ENCODE measurements around the gene DNAJC7.

DNAJC7 gene

DNA sequence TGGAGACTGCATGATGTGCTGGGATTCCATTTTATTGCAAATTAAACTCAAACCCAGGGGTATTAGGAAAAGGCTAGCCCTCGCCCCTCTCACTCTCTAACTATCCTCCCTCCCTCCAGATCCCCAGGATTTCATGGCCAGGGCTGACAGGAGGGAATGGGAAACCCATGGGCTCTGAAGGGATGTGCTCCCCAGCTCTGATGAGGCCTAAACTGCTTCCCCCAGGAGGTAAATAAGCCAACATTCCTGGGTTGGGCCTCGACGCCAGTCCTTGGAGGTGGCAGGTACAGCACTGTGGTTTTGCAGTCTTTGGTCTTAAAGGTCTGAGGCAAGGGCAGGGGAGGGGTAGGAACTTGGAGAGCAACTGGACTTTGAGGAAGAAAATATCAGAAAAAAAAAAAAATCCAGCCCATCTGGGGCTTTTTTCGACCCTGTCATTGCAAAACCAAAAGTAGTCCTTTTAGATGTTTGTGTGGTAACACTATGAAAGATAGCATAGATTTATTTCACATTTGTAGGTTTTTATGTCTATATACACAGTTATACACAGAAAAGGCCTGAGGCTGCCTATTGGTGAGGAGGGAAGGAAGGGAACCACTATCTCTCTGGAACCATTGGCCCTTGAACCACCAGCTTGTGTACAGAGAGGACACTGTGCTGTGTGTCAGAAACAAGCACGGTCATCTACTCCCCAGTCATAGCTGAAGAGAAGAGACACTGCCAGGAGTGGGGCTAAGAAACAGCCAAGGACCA lies 21.2 kb upstream of the DNAJC7 start:
- no peak for TF ChIP-seq EZH2phosphoT487 (IDR thresholded peaks at IDR 0.05; ENCODE audit: borderline replicate concordance, low read length)
- TF ChIP-seq, protein P1, sequence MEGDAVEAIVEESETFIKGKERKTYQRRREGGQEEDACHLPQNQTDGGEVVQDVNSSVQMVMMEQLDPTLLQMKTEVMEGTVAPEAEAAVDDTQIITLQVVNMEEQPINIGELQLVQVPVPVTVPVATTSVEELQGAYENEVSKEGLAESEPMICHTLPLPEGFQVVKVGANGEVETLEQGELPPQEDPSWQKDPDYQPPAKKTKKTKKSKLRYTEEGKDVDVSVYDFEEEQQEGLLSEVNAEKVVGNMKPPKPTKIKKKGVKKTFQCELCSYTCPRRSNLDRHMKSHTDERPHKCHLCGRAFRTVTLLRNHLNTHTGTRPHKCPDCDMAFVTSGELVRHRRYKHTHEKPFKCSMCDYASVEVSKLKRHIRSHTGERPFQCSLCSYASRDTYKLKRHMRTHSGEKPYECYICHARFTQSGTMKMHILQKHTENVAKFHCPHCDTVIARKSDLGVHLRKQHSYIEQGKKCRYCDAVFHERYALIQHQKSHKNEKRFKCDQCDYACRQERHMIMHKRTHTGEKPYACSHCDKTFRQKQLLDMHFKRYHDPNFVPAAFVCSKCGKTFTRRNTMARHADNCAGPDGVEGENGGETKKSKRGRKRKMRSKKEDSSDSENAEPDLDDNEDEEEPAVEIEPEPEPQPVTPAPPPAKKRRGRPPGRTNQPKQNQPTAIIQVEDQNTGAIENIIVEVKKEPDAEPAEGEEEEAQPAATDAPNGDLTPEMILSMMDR (IDR thresholded peaks at IDR 0.05; ENCODE audit: low read depth, low read length, poor library complexity, severe bottlenecking) = no peak
- no peak overlapping the region for H3K4me2 ChIP-seq (ENCODE audit: low read length)
- H3K9me3 ChIP-seq (ENCODE audit: control insufficient read depth, insufficient read depth, low read length) = no peaks in the 10 kb centered on the region
- no peak overlapping the region for H3K27ac ChIP-seq (ENCODE audit: low read depth, low read length)
- H3K79me2 ChIP-seq (ENCODE audit: control insufficient read depth, low read length) = no peaks in the 10 kb centered on the region
- H4K20me1 ChIP-seq (ENCODE audit: control insufficient read depth, insufficient read depth, low read depth, low read length) = no peaks in the 10 kb centered on the region
- H3K4me3 ChIP-seq (ENCODE audit: low read length) = no peak overlapping the region
- H3K27me3 ChIP-seq (ENCODE audit: control insufficient read depth, low read length) = peaks cover 17% of the 10 kb centered on the region
- H3F3A ChIP-seq (ENCODE audit: control insufficient read depth, insufficient read depth) = no peaks in the 10 kb centered on the region
- no peaks in the 10 kb centered on the region for H3K9me2 ChIP-seq (replicated peaks; ENCODE audit: control insufficient read depth, low read length)
- H3K36me3 ChIP-seq (ENCODE audit: control insufficient read depth, low read length) = no peaks in the 10 kb centered on the region
- peaks cover 7% of the 10 kb centered on the region for H3K4me1 ChIP-seq (ENCODE audit: control insufficient read depth, low read length)

DNA sequence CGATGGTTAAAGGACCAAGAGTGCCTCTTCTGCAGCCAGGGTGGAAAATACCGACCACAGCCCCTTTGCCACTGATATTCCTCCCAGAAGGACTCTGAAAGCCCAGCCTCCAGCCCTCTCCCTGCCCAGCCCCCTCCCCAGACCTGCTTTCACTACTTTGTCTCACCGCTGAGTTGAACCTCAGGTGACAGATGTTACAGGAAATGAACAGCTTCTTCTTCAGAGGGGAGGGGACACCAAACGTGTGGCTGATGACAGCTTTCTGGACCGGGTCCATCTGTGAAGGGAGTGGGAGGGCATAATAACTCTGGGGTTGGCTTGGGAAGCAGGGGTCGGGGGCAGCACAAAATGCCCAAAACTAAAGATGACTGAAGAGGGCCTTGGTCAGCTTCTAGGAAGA lies 16.8 kb upstream of the DNAJC7 start:
- H4K20me1 ChIP-seq (ENCODE audit: control insufficient read depth, insufficient read depth, low read depth, low read length) = no peaks in the 10 kb centered on the region
- no peaks in the 10 kb centered on the region for H3K9me3 ChIP-seq (ENCODE audit: control insufficient read depth, insufficient read depth, low read length)
- peaks cover 7% of the 10 kb centered on the region for H3K4me1 ChIP-seq (ENCODE audit: control insufficient read depth, low read length)
- no peaks in the 10 kb centered on the region for H3K9me2 ChIP-seq (replicated peaks; ENCODE audit: control insufficient read depth, low read length)
- H3K4me2 ChIP-seq (ENCODE audit: low read length) = no peak overlapping the region
- no peaks in the 10 kb centered on the region for H3F3A ChIP-seq (ENCODE audit: control insufficient read depth, insufficient read depth)
- TF ChIP-seq EZH2phosphoT487 (IDR thresholded peaks at IDR 0.05; ENCODE audit: borderline replicate concordance, low read length) = no peak
- TF ChIP-seq, protein P1 (IDR thresholded peaks at IDR 0.05; ENCODE audit: low read depth, low read length, poor library complexity, severe bottlenecking) = no peak
- no peak overlapping the region for H3K27ac ChIP-seq (ENCODE audit: low read depth, low read length)
- H3K27me3 ChIP-seq (ENCODE audit: control insufficient read depth, low read length) = no peaks in the 10 kb centered on the region
- H3K4me3 ChIP-seq (ENCODE audit: low read length) = no peak overlapping the region
- H3K36me3 ChIP-seq (ENCODE audit: control insufficient read depth, low read length) = no peaks in the 10 kb centered on the region
- no peaks in the 10 kb centered on the region for H3K79me2 ChIP-seq (ENCODE audit: control insufficient read depth, low read length)

DNA sequence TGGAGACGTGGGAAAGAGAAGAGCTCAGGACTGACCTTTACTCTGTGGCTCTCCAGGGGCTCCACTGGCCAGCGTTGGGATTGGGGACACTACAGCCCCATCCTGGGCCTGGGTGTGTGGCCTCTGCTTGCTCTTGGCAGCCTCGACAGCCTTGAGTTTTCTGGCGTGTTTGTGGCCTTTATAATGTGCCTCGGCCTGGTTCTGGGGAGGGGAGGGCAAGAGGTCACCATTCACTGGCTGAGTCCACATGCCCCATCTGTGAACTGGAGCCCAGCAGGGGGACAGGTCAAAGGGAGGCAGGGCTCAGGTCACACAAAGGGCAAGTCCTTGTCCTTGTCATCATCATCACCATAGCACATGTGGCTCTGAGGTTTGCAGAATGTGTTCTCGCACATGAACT lies 14.3 kb upstream of the DNAJC7 start:
- Histone ChIP-seq H4K20me1 (ENCODE audit: control insufficient read depth, insufficient read depth, low read depth, low read length) (no peaks in the 10 kb centered on the region), H3K4me1 (ENCODE audit: control insufficient read depth, low read length) (peaks cover 7% of the 10 kb centered on the region), H3K36me3 (ENCODE audit: control insufficient read depth, low read length) (no peaks in the 10 kb centered on the region), H3K9me2 (replicated peaks; ENCODE audit: control insufficient read depth, low read length) (no peaks in the 10 kb centered on the region), H3K27ac (ENCODE audit: low read depth, low read length) (no peak overlapping the region), H3K27me3 (ENCODE audit: control insufficient read depth, low read length) (no peaks in the 10 kb centered on the region), H3K4me3 (ENCODE audit: low read length) (no peak overlapping the region), H3K4me2 (ENCODE audit: low read length) (no peak overlapping the region), H3K9me3 (ENCODE audit: control insufficient read depth, insufficient read depth, low read length) (no peaks in the 10 kb centered on the region), H3K79me2 (ENCODE audit: control insufficient read depth, low read length) (no peaks in the 10 kb centered on the region), H3F3A (ENCODE audit: control insufficient read depth, insufficient read depth) (no peaks in the 10 kb centered on the region)
- TF ChIP-seq, protein P1 (IDR thresholded peaks at IDR 0.05; ENCODE audit: low read depth, low read length, poor library complexity, severe bottlenecking) = no peak
- TF ChIP-seq EZH2phosphoT487 (IDR thresholded peaks at IDR 0.05; ENCODE audit: borderline replicate concordance, low read length) = no peak
